ENCODE results near the gene ARL17B.
"Not testable (repeated sequence)": the region's sequence is repeated elsewhere in the genome, so short reads cannot be mapped to it uniquely, and the experiment has no call there.

- TF ChIP-seq CTCF, POLR2A (IDR thresholded peaks at IDR 0.05): not testable (repeated sequence)
Measured at GRCh38 chr17:46244949-46245768, 116.4 kb downstream of the ARL17B start.

Measured in heart left ventricle (tissue), 13 donors.